GM18519 (cell line): ENCODE measurements around the gene JAM2.
"Not testable (repeated sequence)": the region's sequence is repeated elsewhere in the genome, so short reads cannot be mapped to it uniquely, and the experiment has no call there.

Experiments
- ATAC-seq: cut with Tn5 transposase; IDR thresholded peaks from one replicate; pipeline ENCODE4 v1.9.1; 2021; ENCODE audit warnings: mild to moderate bottlenecking, moderate library complexity; ENCODE audit not compliant: unreplicated experiment, low FRiP score

JAM2 gene, protein sequence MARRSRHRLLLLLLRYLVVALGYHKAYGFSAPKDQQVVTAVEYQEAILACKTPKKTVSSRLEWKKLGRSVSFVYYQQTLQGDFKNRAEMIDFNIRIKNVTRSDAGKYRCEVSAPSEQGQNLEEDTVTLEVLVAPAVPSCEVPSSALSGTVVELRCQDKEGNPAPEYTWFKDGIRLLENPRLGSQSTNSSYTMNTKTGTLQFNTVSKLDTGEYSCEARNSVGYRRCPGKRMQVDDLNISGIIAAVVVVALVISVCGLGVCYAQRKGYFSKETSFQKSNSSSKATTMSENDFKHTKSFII

DNA sequence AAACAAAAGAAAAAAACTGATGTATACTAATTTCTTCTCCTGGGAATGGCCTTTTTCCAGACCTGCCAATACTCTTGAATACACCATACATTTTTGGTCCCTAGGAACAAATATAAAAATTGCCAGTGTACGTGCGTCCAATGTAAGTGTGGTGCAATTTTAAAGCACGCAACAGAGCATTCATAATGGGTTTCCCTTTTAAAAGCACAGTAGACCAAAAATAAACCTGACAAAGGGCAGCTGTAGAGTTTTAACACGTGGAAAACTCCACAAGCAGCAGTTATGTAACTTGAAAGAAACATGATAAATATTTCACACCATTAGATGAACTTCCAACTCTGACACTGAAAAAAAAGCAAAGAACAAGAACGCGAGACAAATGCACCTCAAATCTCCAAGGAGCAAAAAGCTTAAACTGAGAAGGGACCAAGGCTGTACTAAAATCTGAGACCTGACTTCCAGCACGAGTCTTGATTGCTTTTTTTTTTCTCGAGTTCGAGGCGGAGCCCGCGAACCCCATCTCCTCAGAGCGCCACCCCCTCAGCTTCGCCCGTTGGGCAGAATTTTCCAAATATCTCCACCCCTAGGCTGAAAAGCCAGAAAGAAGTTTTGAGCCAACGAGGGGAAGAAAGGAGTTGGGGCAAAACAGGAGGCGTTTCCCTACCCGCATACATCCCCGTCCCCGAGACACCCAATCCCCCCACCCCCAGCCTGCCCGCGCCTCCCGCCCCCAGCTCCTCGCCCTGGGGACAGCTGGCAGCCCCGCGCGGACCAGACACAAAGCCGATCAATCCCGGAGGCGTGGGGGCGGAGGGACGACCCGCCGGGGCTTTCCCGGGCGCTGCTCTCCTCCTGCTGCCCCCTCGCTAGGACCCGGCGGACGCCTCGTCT is at the start of gene JAM2:
Gene JAM2, plus strand, starts transcription at position 599 of the 891 bp plus-strand sequence. CDS start 564 bp downstream, outside the sequence.
- ATAC-seq = no peak

DNA sequence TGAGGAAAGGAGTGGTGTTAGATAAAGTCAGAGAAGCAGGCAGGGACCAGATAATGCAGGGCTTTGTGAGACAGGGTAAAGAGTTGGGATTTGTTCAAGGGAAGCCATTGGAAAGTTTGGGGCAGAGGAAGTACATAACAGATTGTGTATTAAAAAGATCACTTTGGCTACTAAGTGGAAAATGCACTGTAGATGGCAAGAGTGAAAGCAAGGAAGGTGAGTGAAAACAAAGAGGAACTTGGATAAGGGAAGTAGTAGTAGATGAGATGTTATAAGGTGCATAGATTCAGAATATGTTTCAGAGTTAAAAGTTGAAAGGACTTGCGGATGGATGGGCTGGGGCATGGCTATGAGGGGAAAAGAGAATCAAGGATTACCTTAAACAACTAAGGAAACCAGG is 49.2 kb upstream of the JAM2 start:
- ATAC-seq = no peak

DNA sequence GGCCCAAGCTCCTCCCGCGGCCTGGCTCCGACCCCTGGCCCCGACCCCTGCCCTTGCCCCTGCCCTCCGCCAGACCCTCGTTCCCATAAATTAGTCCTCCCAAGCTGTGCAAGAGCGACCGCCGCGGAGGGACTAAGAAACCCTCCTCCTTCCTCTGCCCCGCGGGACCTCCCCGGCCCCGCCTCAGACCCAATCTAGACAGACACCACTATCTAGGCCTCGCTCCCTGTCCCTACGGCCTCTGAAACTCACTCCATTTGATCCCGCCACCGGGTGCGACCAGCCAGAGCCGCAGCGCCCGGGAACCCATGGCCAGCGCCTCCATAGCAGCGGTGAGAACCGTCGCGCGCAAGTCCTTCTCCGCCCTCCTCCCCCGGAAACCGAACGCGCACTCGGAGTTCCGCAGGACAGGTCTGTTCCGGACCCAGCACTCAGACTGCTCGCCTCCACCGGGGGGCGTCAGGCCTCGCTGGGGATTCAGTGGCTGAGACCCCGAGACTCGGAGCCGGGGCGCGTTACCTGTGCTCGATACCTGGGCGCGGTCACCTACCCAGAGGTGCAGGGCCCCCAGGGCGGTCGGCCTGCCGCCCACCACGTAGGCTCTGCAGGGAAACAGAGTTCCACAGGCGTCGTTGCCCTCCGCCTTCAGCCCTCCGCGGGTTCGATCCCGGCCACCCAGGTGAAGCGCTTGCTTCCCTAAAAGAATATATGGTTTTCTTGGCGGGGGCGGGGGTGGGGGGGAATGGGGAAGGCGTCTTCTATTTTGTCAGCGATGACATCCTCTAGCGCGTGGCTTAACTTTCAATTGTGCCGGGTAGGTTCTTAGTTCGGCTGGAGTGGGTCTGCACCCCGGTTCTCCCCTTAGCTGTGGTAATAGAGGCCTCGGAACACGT is 31.7 kb upstream of the JAM2 start, which contains the start of gene MRPL39:
Gene MRPL39, minus strand, starts transcription at position 331 of the 893 bp plus-strand sequence. Its CDS starts 6 bp downstream, at position 325.
- ATAC-seq = peak; percentile 82

DNA sequence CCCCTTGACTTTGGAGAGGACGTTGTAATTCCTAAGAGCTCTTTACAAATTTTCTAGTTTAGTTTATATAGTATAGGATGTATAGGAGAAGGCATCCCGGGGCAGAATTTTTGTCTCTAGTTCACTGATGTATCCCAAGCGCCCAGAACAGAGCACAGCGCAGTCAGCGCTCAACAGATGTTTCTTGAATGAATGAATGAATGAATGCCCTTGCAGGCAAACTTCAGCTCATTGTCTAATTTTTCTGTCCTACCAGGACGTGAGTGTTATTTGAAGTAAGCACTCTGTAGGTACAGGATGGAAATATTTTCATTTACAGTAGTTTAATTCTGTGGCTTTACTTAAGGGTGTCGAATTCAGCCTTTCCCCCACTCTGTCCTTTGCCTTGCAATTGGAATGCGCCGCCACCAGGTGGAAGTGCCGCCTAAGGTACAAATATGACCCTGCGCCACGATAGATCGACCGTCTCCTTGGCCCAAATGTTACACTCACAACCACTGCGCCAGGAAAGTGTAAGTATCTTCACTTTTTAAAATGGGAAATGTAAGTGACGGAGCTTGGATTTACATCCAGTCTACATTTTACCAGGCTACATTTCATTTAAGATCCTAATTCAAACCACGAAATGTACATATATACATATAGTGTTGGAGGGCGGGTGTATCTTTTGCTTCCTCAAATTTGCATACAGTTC is 30.9 kb upstream of the JAM2 start:
- ATAC-seq = peak; percentile 68

DNA sequence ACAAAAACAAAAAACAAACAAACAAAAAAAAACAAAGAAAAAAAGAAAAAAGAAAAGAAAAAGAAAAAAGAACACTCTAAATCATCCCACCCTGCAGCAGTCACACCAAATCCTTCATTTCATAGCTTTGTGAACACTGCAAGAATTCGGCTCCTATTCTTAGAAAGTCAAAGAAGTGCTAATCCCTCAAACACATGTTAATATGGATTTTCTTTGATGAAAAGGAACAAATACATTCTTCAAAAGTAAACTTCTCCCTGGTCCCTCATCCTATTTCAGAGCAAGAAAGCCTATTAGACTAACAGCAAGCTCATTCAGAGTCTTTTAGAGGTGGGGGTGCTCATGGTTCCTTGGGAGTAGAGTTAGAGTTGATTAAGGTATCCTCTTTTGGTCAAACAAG is 24.6 kb upstream of the JAM2 start:
- ATAC-seq = no peak

DNA sequence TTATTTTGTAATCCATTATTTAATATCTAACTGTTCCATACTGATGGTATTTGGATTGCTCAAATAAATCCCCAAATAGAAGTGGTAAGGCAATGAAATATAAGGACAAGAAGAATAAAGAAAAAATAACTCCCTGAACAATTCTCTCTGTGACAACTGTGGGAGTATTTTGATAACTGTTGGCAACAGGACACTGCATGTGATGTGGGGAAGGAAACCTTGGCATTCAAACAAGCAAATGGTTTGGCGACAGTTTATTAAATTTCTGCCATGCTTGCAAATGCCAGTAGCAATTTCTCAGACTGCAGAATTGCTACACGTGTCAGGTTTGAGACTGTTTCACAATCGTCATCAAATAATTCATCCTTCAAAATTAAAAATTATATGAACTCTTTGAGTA is 23.2 kb upstream of the JAM2 start:
- no peak for ATAC-seq

DNA sequence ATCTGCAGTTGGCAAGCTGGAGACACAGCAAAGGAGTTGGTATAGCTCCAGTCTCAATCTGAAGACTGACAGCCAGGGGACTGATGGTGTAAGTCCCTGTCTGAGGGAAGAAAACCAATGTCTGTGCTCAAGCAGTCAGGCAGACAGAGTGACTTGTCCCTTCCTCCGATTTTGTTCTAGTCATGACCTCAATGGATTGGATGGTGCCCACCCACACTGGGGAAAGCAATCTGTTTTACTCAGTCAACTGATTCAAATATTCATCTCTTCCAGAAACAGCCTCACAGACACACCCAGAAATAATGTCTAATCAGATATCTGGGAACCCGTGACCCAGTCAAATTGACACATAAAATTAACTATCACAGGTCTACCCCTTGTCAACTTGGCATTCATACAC is 19.9 kb upstream of the JAM2 start:
- ATAC-seq = no peak

DNA sequence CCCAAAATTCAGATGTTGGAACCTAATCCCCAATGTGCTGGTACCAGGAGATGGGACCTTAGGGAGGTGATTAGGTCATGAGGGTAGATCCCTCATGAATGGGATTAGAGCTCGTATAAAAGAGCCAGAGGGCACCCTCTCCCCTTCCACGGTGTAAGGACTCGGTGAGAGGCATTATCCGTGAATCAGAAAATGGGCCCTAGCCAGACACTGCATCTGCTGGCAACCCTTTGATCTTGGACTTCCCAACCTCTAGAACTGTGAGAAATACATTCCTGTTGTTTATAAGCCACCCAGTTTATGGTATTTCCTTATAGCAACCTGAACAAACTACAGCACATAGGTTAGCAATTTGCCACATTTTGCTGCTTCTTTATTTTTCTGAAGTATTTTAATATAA is 14.5 kb upstream of the JAM2 start:
- ATAC-seq = no peak

DNA sequence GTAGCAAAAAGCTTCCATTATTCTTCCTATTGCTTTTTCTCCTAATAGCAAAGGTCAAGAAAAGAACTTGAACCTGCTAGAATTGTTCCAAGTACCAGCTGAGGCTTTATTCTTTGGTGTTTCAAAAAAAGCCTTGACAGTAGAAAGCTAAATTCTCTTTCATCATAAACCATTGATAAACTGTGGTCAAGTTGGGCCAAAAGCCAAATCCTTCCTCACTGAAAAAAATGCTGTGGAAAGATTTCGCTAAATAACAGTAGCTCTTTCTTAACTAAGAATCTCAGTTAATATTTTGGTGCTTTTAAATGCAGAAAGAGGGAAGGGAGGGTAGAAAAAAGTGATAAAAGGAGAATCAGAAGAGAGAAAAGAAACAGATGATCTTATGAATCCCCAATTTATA is 14.0 kb upstream of the JAM2 start:
- no peak for ATAC-seq

DNA sequence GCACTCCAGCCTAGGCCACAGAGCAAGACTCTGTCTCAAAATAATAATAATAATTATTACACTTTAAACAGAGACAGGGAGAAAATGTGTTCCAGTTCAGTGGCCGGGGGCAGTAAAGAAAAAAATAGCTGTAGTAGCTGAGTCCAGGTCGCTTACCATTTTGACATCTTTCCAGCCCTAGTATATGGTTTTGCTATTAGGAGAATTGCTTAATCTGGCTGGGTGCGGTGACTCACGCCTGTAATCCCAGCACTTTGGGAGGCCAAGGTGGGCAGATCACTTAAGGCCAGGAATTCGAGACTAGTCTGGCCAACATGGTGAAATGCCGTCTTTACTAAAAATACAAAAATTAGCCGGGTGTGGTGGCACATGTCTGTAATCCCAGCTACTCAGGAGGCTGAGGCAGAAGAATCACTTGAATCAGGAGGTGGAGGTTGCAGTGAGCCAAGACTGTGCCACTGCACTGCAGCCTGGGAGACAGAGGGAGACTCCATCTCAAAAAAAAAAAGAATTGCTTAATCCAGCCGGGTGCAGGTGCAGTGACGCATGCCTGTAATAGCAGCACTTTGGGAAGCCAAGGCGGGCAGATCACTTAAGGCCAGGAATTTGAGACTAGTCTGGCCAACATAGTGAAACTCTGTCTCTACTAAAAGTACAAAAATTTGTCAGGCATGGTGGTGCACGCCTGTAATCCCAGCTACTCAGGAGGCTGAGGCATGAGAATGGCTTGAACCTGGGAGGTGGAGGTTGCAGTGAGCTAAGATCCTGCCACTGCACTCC is 13.1 kb upstream of the JAM2 start:
- not testable (repeated sequence) for ATAC-seq

DNA sequence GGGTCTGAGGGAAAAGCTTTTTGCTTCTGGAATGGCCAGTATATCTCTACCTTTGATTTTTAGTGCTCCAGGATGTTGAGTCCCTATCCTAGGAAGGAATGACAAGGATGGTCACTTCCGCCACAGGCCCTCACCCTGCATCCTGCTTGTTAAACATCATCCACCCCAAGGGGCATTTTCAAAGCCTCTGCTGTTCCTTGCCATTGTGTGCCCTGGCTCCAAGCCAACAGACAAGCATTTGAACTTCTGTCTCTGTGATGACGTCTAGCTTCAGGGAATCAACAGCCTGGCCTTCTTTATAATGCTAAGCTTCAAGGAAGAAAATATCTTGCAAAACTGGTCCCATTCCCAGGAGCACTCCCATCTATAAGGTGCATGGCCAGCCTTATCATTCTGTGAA is 12.3 kb upstream of the JAM2 start:
- ATAC-seq = no peak

DNA sequence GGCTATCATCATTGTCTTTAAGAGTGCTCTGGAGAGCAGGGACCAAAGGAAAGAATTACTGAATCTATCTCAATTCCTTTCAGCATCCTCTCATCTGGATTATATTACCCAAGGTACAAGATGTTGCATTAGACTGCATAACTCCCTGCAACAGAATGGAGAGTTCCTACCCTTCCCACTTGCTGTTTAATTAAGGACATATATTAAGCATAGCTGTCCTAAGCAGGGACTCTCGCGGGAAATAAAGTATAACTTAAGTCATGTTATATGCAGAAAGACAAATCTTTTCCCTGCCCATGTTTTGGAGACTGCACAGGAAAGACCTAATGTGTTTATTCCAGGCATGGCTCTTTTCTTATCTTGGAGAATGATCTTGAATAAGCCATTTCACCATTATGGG is 6.8 kb upstream of the JAM2 start:
- ATAC-seq = no peak

DNA sequence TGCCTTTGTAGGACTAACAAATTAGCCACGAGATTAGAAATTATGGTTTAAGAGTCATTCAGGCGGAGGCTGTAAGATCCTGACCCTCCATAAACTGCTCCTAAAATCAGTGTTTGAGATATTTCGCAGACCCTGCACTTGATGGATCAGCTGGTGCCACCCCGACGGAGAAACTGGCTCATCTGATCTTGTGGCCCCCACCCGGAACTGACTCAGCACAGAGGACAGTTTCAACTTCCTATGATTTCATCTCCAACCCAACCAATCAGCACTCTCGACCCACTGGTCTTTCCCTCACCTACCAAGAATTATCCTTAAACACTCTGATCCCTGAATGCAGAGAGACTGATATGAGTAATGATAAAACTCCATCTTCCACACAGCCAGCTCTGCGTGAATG is 3.7 kb upstream of the JAM2 start:
- ATAC-seq = no peak

DNA sequence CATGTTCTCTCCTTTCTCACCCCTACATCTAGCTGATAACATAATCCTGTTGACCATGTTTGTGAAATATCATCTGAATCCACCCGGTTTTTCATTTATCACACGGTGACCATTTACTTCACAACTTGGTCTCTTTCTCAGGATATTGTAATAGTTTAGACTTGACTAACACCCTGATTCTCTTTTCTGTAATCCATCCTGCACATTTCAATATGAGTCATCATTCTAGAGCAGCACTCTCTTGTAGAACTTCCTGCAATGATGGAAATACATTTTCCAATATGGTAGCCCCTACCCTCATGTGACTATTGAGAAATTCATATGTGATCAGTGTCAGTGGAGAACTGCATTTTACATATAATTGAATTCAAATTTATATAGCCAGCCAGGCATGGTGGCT is 2.3 kb upstream of the JAM2 start:
- ATAC-seq = no peak

DNA sequence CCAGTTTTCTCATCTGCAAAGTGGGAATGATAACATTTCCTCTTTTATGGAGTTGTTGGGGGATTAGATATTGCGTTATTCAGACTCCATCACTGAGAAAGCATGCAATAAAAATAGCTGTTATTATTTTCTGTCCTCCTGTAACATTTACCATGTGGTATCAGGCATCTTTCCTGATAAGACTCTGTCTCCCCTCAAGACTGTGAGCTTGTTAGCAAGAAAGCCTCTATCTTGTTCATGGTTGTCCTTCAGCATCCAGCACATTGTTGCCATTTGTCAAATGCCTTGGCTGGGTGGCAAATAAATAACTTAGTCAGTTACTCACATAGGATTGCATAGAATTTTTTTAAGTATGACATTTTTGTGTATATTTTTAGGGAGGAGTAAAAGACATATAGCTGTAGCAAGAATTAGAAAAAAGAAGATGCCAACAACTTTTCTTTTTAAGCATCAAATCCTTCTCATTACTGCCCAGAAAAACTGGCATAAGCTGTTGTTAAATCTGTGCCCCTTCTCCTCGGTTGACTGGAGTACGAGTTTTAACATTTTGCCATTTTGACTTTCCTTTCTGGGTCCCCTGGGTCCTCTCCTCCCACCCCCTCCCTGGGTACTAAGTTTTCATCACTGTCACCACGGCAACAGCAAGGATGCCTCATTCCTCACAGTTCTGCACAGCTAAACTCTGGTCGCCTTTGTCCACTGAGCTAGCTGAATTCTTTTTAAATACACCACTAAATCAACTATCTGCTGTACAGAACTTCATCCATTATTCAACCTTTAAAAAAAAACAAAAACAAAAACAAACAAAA is 1.0 kb upstream of the JAM2 start:
- no peak for ATAC-seq

DNA sequence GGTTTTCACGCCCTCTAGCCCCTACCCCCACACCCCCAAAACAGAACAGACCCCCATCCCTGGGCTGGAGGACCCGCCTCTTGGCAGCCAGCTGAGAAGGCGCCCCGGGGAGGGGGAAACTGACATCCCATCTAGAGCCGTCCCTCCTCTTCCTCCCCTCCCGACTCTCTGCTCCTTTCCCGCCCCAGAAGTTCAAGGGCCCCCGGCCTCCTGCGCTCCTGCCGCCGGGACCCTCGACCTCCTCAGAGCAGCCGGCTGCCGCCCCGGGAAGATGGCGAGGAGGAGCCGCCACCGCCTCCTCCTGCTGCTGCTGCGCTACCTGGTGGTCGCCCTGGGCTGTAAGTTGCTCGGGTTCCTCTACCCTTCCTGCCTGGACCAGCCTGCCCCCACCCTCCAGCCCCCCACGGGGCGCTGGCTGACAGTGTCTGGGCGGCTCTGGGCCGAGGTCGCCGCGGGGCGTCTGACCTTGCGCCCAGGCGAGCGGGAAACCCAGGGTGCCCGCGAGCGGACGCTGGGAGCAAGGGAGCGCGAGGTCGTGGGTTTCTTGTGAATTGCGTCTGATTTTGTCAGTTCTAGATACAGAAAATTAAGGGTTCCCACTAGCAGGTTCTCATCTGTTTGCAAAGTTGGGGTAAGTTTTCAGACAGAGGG is 618 bp downstream of the JAM2 start:
- ATAC-seq = peak; percentile 60

DNA sequence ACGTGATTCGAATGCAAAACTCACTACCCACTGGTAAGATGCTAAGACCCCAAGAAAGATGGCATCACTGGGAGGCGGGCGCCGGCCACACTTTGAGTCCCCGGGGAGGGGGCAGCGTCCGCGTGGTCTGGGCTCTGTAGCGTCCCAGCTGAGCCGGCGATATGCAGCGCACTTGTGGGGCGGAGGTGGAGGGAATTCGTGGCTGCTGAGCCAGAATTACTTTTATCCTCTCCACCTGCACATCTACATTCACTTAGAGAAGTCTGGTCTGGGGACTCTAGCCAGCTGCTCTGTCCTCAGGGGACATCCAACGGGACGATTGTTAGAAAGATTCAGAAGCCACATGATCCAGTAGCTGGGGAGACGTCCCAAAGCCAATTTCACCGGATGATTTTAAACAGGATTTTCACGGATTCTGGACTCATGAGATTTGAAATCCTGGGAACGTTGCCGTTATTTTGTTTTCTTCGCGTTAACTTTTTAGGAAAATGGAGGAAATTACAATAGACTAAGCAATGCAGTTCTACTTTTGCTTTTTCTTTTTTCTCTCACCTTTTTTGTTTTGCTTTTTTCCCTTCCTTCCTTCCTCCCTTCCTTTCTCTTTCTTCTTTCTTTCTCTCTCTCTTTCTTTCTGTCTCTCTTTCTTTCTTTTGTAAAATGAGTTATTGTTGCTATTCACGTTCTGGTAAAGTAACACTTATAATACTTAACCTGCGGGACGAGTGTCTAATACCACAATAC is 1.3 kb downstream of the JAM2 start:
- ATAC-seq = no peak

DNA sequence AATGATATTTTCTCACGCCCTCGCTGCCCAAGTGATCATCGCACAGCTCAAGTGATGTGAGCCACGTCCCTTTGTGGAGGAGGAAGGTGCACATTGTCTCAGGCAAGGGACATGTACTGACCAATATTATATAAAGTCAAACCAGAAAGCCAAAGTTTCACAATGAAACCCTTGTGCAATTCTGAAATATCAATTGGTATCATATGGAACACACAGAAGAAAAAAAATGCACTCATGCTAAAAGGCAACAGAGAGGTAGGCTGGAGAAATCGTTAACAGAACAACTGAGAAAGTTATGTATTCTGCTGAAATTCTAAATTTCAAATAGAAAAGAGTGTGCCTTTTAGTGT is 1.9 kb downstream of the JAM2 start:
- no peak for ATAC-seq
